A549 (cell line): ENCODE measurements around the gene CNGA2.

Experiments
- HOXA7 ChIP-seq: fragments of 250-450 bp; sonication (Bioruptor Pico); IDR thresholded peaks from 2 replicates; pipeline ENCODE4 v1.5.0; 2020; ENCODE audit warnings: mild to moderate bottlenecking, moderate library complexity
- JUNB ChIP-seq: fragments of >200 bp; sonication (Bioruptor Twin); formaldehyde crosslinking; IDR thresholded peaks from 2 replicates; pipeline ENCODE4 v1.6.1; 2016
- MAX ChIP-seq: IDR thresholded peaks from 2 replicates; pipeline ENCODE4 v1.6.1; 2012
- POLR2A ChIP-seq: IDR thresholded peaks from 2 replicates; pipeline ENCODE4 v1.6.1; 2012; ENCODE audit warnings: mild to moderate bottlenecking, low read length
- USF2 ChIP-seq: fragments of 450-650 bp; IDR thresholded peaks from 2 replicates; pipeline ENCODE4 v1.6.1; 2014; ENCODE audit warnings: antibody characterized with exemption
- TF ChIP-seq, protein P1 (sequence below): fragments of >200 bp; sonication (Bioruptor Twin); formaldehyde crosslinking; IDR thresholded peaks from 3 replicates; pipeline ENCODE4 v1.5.1; 2016

- TF ChIP-seq JUNB (no peak), USF2 (no peak), HOXA7 (CRISPR knock-in tag) (no peak), POLR2A (no peak), MAX (no peak)
- TF ChIP-seq, protein P1, sequence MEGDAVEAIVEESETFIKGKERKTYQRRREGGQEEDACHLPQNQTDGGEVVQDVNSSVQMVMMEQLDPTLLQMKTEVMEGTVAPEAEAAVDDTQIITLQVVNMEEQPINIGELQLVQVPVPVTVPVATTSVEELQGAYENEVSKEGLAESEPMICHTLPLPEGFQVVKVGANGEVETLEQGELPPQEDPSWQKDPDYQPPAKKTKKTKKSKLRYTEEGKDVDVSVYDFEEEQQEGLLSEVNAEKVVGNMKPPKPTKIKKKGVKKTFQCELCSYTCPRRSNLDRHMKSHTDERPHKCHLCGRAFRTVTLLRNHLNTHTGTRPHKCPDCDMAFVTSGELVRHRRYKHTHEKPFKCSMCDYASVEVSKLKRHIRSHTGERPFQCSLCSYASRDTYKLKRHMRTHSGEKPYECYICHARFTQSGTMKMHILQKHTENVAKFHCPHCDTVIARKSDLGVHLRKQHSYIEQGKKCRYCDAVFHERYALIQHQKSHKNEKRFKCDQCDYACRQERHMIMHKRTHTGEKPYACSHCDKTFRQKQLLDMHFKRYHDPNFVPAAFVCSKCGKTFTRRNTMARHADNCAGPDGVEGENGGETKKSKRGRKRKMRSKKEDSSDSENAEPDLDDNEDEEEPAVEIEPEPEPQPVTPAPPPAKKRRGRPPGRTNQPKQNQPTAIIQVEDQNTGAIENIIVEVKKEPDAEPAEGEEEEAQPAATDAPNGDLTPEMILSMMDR: no peak
These were observed 20.2 kb downstream of the CNGA2 start for GRCh38 chrX:151754641-151755215.
